K562 (cell line): ENCODE measurements around the gene TNFRSF13B. TPM values are rescaled to one million over a fixed set of nuclear protein-coding genes. Genes with fewer than 3 reads are reported as not detected.

Experiments used
- ATAC-seq: fragments of 200-7000 bp; cut with Tn5 transposase; 3 replicates; pipeline ENCODE4 v1.9.1; 2020; ENCODE audit warnings: moderate library complexity
- BruUV-seq: library from RNA; stranded (reverse); fragments of 400-500 nt; replicated peaks from 2 replicates; lab custom pipeline; 2021; lab: Mats Ljungman, UMichigan
- CTCF ChIA-PET: fragments of 300-600 bp; formaldehyde crosslinking; extraction: SDS; loops from one replicate; lab custom pipeline; 2021; ENCODE audit warnings: low intra/inter-chr PET ratio; lab: Yijun Ruan, JAX
- POLR2A ChIA-PET: fragments of 300-600, 350-650 bp; sonication (Branson Sonifier 250); formaldehyde crosslinking; extraction: SDS; loops from one replicate; lab custom pipeline; 2021; ENCODE audit warnings: antibody characterized with exemption, inconsistent platforms; lab: Yijun Ruan, JAX
- DNase-seq, 4 experiments: peaks; one replicate each; pipeline versions ENCODE4 v3.0.0 to v3.0.0-alpha.2; 2011 to 2018; ENCODE audit warnings: low spot score in 3 of 4, mixed read lengths in 3 of 4; ENCODE audit errors: extremely low read depth in 1 of 4
- FAIRE-seq: peaks from 2 replicates; lab custom pipeline; 2011; peaks lifted over from hg19 to GRCh38; lab: Jason Lieb, UNC
- H2AFZ ChIP-seq: 2 replicates; pipeline ENCODE4 v1.6.0; 2011; ENCODE audit warnings: low read depth, low read length, control low read depth, inconsistent platforms
- H3K27ac ChIP-seq: fragments of 200-600 bp; 3 replicates; pipeline ENCODE4 v1.8.0; 2011; ENCODE audit warnings: low read depth, mild to moderate bottlenecking, control low read depth, inconsistent platforms, low read length, moderate library complexity, mixed read lengths; ENCODE audit errors: extremely low read depth
- H3K27me3 ChIP-seq, 2 experiments: fragments of 300-600 bp in 1 of 2; 2 replicates in 1 of 2; 3 replicates in 1 of 2; pipeline versions ENCODE4 v1.6.0 to v1.8.0; 2011; ENCODE audit warnings: inconsistent platforms in 2 of 2, low read length in 2 of 2, mild to moderate bottlenecking in 1 of 2, mixed read lengths in 1 of 2, moderate library complexity in 1 of 2; ENCODE audit not compliant: control insufficient read depth in 2 of 2, insufficient read depth in 2 of 2
- H3K36me3 ChIP-seq: fragments of 300-600 bp; 3 replicates; pipeline ENCODE4 v1.8.0; 2011; ENCODE audit warnings: mild to moderate bottlenecking, low read length, inconsistent platforms; ENCODE audit not compliant: control insufficient read depth, insufficient read depth
- H3K4me1 ChIP-seq, 2 experiments: fragments of 200-600 bp in 1 of 2; replicated peaks in 1 of 2; 2 replicates in 1 of 2; 3 replicates in 1 of 2; pipeline versions ENCODE4 v1.5.1 to v1.8.0; 2011; ENCODE audit warnings: inconsistent platforms in 2 of 2, low read length in 2 of 2, mild to moderate bottlenecking in 1 of 2, mixed read lengths in 1 of 2, moderate library complexity in 1 of 2; ENCODE audit not compliant: control insufficient read depth in 2 of 2, insufficient read depth in 2 of 2
- H3K4me2 ChIP-seq: 2 replicates; pipeline ENCODE4 v1.6.1; 2011; ENCODE audit warnings: low read length, control low read depth, inconsistent platforms, mixed read lengths; ENCODE audit not compliant: insufficient read depth
- H3K4me3 ChIP-seq: fragments of 200-600 bp; sonication (generic), shearing (Covaris generic); 2 replicates; pipeline ENCODE4 v1.5.1; 2016; ENCODE audit warnings: control low read depth, inconsistent platforms
- H3K79me2 ChIP-seq: fragments of 200-600 bp; 3 replicates; pipeline ENCODE4 v1.8.0; 2011; ENCODE audit warnings: low read length, inconsistent platforms; ENCODE audit not compliant: control insufficient read depth, insufficient read depth
- H3K9ac ChIP-seq, 2 experiments: 2 replicates each; pipeline versions ENCODE4 v1.6.0 to v1.6.1; 2011; ENCODE audit warnings: low read depth in 2 of 2, low read length in 2 of 2, control low read depth in 1 of 2, inconsistent platforms in 1 of 2, mild to moderate bottlenecking in 1 of 2, mixed read lengths in 1 of 2; ENCODE audit not compliant: insufficient read depth in 1 of 2
- H3K9me1 ChIP-seq: one replicate; pipeline ENCODE4 v1.6.0; 2011; ENCODE audit warnings: inconsistent platforms, mild to moderate bottlenecking, low read length, moderate library complexity; ENCODE audit not compliant: control insufficient read depth, insufficient read depth
- H3K9me3 ChIP-seq: replicated peaks from 2 replicates; pipeline ENCODE4 v1.5.1; 2011; ENCODE audit warnings: low read depth, low read length, inconsistent platforms; ENCODE audit not compliant: control insufficient read depth, insufficient read depth
- H4K20me1 ChIP-seq: replicated peaks from 2 replicates; pipeline ENCODE4 v1.6.1; 2011; ENCODE audit warnings: low read length, inconsistent platforms, mixed read lengths; ENCODE audit not compliant: control insufficient read depth, insufficient read depth
- CREBBP ChIP-seq: IDR thresholded peaks from one replicate; pipeline ENCODE4 v1.6.1; 2012; ENCODE audit warnings: low read depth, mild to moderate bottlenecking, control low read depth, inconsistent platforms, low read length
- DACH1 ChIP-seq: fragments of 450-650 bp; IDR thresholded peaks from 2 replicates; pipeline ENCODE4 v1.6.1; 2018; ENCODE audit not compliant: partially characterized antibody
- FOXJ2 ChIP-seq: fragments of 200-800 bp; sonication (Bioruptor generic); IDR thresholded peaks from 2 replicates; pipeline ENCODE4 v1.6.1; 2016; ENCODE audit warnings: missing genetic modification characterization, missing compliant biosample characterization
- HNRNPK ChIP-seq: fragments of 200-400 bp; formaldehyde crosslinking; IDR thresholded peaks from one replicate; pipeline ENCODE4 v1.6.1; 2018; ENCODE audit warnings: mild to moderate bottlenecking, low read depth, low read length; ENCODE audit not compliant: poor library complexity, severe bottlenecking
- MED1 ChIP-seq: sonication (generic); formaldehyde crosslinking; IDR thresholded peaks from 2 replicates; pipeline ENCODE4 v1.8.1; 2023; ENCODE audit warnings: missing genetic modification reagents, borderline replicate concordance
- MTF1 ChIP-seq: fragments of 250-450 bp; sonication (Bioruptor Pico); IDR thresholded peaks from 2 replicates; pipeline ENCODE4 v1.9.0; 2021; ENCODE audit warnings: moderate library complexity, mild to moderate bottlenecking, inconsistent platforms, borderline replicate concordance
- NR4A1 ChIP-seq, 2 experiments: fragments of 250-450 bp in 1 of 2; fragments of 450-650 bp in 1 of 2; sonication (Bioruptor Pico) in 1 of 2; IDR thresholded peaks; 2 replicates each; pipeline versions ENCODE4 v1.4.0 to v1.6.1; 2016 to 2020; ENCODE audit warnings: mild to moderate bottlenecking in 2 of 2, missing compliant biosample characterization in 1 of 2, missing genetic modification characterization in 1 of 2, moderate library complexity in 1 of 2
- SAP30 ChIP-seq: fragments of 200-600 bp; sonication (generic); IDR thresholded peaks from 2 replicates; pipeline ENCODE4 v1.6.1; 2012; ENCODE audit warnings: borderline replicate concordance, low read depth, mild to moderate bottlenecking, moderate library complexity, low read length, control low read depth, inconsistent platforms; ENCODE audit not compliant: insufficient read depth, poor library complexity, severe bottlenecking
- SREBF1 ChIP-seq: fragments of 150-350 bp; IDR thresholded peaks from 2 replicates; pipeline ENCODE4 v1.6.1; 2014; ENCODE audit warnings: antibody characterized with exemption, low read depth, low read length, borderline replicate concordance
- TFAP4 ChIP-seq: sonication (generic); formaldehyde crosslinking; IDR thresholded peaks from 2 replicates; pipeline ENCODE4 v1.8.0; 2022; ENCODE audit warnings: missing genetic modification reagents, mild to moderate bottlenecking, moderate library complexity, borderline replicate concordance
- ZNF408 ChIP-seq: fragments of 250-450 bp; sonication (Bioruptor Pico); IDR thresholded peaks from 2 replicates; pipeline ENCODE4 v1.4.0; 2020; ENCODE audit warnings: low read depth, mild to moderate bottlenecking, moderate library complexity
- ZSCAN32 ChIP-seq: fragments of 450-650 bp; formaldehyde crosslinking; IDR thresholded peaks from 2 replicates; pipeline ENCODE4 v1.4.0; 2020; ENCODE audit warnings: mild to moderate bottlenecking, moderate library complexity
- WGBS: fragments of 100-300 bp; shearing (Covaris generic); methylation state at CpG from one replicate; pipeline ENCODE4 v1.1.6; 2016; ENCODE audit warnings: low coverage, mixed read lengths; ENCODE audit not compliant: insufficient coverage; ENCODE audit errors: missing lambda C conversion rate; 5-methylcytosine and 5-hydroxymethylcytosine counted together
- in situ Hi-C: fragments of 300-500 bp; cut with MboI; formaldehyde crosslinking; loops from 4 replicates; pipeline ENCODE4 v1.15.0; 2018; ENCODE audit warnings: inconsistent platforms, mixed read lengths
- intact Hi-C: fragments of 100-400 bp; cut with micrococcal nuclease; formaldehyde crosslinking; loops from 2 replicates; pipeline ENCODE4 v1.14.2; 2022
- polyA plus RNA-seq, 8 experiments: library from polyadenylated mRNA; depleted of rRNA in 4 of 8; stranded (reverse) in 5 of 8; unstranded in 3 of 8; fragments of >200 nt; fragmentation: Nextera tagmentation in 2 of 8; fragmentation: Illumina TruSeq in 1 of 8; extraction: Ambion mirVana in 2 of 8; extraction: Trizol in 1 of 8; gene quantifications; 2 replicates each; pipeline versions ENCODE4 v1.2.1 to v1.2.3, GENCODE V29; 2011 to 2014; ENCODE audit warnings: inconsistent platforms in 1 of 8, missing spikeins in 1 of 8
- total RNA-seq, 7 experiments: library from RNA; depleted of rRNA in 6 of 7; stranded (reverse); fragments of >200 nt in 6 of 7; fragmentation: Illumina TruSeq in 2 of 7; extraction: Trizol in 2 of 7; gene quantifications; 2 replicates each; pipeline versions ENCODE4 v1.2.1 to v1.2.3, GENCODE V29; 2011 to 2021; ENCODE audit warnings: low replicate concordance in 1 of 7

TNFRSF13B gene
- total and polyA plus RNA-seq, 9 of the 15 experiments (the other 6 are each of a cell fraction or from before 2014, with no cell fraction given) = not detected

- no peaks in the 10 kb centered on the region for H3K79me2 ChIP-seq
- in situ Hi-C loops = no loop called here
- TF ChIP-seq MED1 (CRISPR knock-in tag) (no peak), HNRNPK (no peak), SAP30 (no peak), MTF1 (CRISPR knock-in tag) (no peak), CREBBP (no peak), FOXJ2 (tag) (no peak), TFAP4 (CRISPR knock-in tag) (no peak), DACH1 (no peak), ZNF408 (no peak), SREBF1 (no peak), NR4A1 (CRISPR knock-in tag; IDR thresholded peaks at IDR 0.05) (no peak), NR4A1 (tag; IDR thresholded peaks at IDR 0.05) (no peak), ZSCAN32 (no peak)
- no peaks in the 10 kb centered on the region for H3K9me1 ChIP-seq
- ATAC-seq = no peak
- H3K4me3 ChIP-seq = no peak overlapping the region
- ChIA-PET CTCF (no interaction called here), POLR2A (no interaction called here)
- no peak overlapping the region for H2AFZ ChIP-seq
- H3K9ac ChIP-seq = no peak overlapping the region
- 2% methylated on average over 11 of the region's 13 CpGs for WGBS
- DNase-seq = no peak
- H3K27ac ChIP-seq = no peak overlapping the region
- H4K20me1 ChIP-seq = no peaks in the 10 kb centered on the region
- BruUV-seq = no TSS peak
- no peaks in the 10 kb centered on the region for H3K9me3 ChIP-seq
- intact Hi-C loops = no loop called here
- no peak overlapping the region for H3K4me2 ChIP-seq
- FAIRE-seq = no peak
- no peaks in the 10 kb centered on the region for H3K36me3 ChIP-seq
- H3K27me3 ChIP-seq = peaks cover 3 to 46% of the 10 kb centered on the region in 2 experiments; a peak in 3 of 5 replicates
- H3K4me1 ChIP-seq = no peaks in the 10 kb centered on the region
Observed at GRCh38 chr17:16909472-16910246, 62.3 kb downstream of the TNFRSF13B start.
